Measurements from ENCODE around the gene UBAC2. TPM values are rescaled to one million over a fixed set of nuclear protein-coding genes. Genes with fewer than 3 reads are reported as not detected.
A peak's percentile ranks its signal among the peaks of the same experiment; 100 is the strongest.

UBAC2 gene
- polyA plus RNA-seq, 3 donors, result 59.6 to 113 (median 96.7) TPM

DNA sequence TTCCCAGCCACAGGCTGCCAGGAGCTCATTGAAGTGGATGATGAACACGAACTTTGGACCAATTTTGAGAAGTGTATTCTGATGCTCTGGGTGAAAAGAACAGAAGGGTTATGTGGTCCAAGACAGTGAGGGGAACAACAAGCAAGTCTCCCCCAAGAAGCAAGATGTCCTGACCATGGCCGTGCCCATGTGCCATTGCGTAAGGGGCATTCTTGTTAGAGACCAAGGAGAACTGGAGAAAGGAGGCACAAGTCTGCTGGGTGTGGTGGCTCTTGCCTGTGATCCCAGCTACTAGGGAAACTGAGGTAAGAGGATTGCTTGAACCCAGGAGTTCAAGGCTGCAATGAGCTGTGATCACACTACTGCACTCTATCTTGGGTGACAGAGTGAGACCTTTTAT is 27.0 kb upstream of the UBAC2 start:
- 64% methylated on average over 3 of the region's 3 CpGs for WGBS (ENCODE audit: insufficient coverage)
- Mint-ChIP-seq H3K27ac (no peak overlapping the region), H3K4me3 (peak overlapping the region in 1 of 2 donors; percentile 80), H3K9me3 (peaks cover 0 to 14% (median 9%) of the 10 kb centered on the region in 7 donors), H3K27me3 (ENCODE audit: low read depth in 3 of 3) (peaks cover 72 to 78% (median 77%) of the 10 kb centered on the region in 3 donors), H3K4me1 (peaks cover 28% of the 10 kb centered on the region), H3K36me3 (peaks cover 0 to 5% of the 10 kb centered on the region in 2 donors)
- no peak for DNase-seq
- Histone ChIP-seq H3K9ac (ENCODE audit: insufficient read depth, low read length, poor library complexity, severe bottlenecking) (no peak overlapping the region), H3K4me3 (replicated peaks in 1 of 3; ENCODE audit: low read depth in 2 of 3, low read length in 3 of 3) (no peak overlapping the region), H3K27me3 (ENCODE audit: control insufficient read depth in 2 of 2, insufficient read depth in 2 of 2, low read length in 2 of 2) (peaks cover 38 to 55% of the 10 kb centered on the region in 2 donors), H3K27ac (ENCODE audit: low read depth in 1 of 2, low read length in 2 of 2) (no peak overlapping the region), H3K4me2 (replicated peaks; ENCODE audit: extremely low read depth, low read length, poor library complexity, severe bottlenecking) (no peak overlapping the region), H3K9me3 (replicated peaks in 1 of 2; ENCODE audit: control insufficient read depth in 1 of 2, insufficient read depth in 1 of 2, low read length in 2 of 2) (peaks cover 3 to 10% of the 10 kb centered on the region in 2 donors), H3K4me1 (ENCODE audit: control insufficient read depth in 1 of 2, insufficient read depth in 2 of 2, low read length in 2 of 2) (peaks cover 19 to 21% of the 10 kb centered on the region in 2 donors), H2AFZ (ENCODE audit: insufficient read depth, low read depth, low read length, poor library complexity, severe bottlenecking) (no peak overlapping the region), H4K20me1 (ENCODE audit: insufficient read depth, low read length) (no peaks in the 10 kb centered on the region), H3K79me2 (ENCODE audit: insufficient read depth, low read length) (no peaks in the 10 kb centered on the region), H3K36me3 (replicated peaks in 1 of 2; ENCODE audit: control insufficient read depth in 1 of 2, insufficient read depth in 2 of 2, low read length in 2 of 2) (no peaks in the 10 kb centered on the region)
- TF ChIP-seq, protein P1, sequence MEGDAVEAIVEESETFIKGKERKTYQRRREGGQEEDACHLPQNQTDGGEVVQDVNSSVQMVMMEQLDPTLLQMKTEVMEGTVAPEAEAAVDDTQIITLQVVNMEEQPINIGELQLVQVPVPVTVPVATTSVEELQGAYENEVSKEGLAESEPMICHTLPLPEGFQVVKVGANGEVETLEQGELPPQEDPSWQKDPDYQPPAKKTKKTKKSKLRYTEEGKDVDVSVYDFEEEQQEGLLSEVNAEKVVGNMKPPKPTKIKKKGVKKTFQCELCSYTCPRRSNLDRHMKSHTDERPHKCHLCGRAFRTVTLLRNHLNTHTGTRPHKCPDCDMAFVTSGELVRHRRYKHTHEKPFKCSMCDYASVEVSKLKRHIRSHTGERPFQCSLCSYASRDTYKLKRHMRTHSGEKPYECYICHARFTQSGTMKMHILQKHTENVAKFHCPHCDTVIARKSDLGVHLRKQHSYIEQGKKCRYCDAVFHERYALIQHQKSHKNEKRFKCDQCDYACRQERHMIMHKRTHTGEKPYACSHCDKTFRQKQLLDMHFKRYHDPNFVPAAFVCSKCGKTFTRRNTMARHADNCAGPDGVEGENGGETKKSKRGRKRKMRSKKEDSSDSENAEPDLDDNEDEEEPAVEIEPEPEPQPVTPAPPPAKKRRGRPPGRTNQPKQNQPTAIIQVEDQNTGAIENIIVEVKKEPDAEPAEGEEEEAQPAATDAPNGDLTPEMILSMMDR (IDR thresholded peaks at IDR 0.05), result no peak
- intact Hi-C loops (cut with micrococcal nuclease), result loop anchor here in 1 of 2 donors (10.0 kb wide), 1 partner anchor 251 kb away; no protein-coding TSS in a partner anchor

DNA sequence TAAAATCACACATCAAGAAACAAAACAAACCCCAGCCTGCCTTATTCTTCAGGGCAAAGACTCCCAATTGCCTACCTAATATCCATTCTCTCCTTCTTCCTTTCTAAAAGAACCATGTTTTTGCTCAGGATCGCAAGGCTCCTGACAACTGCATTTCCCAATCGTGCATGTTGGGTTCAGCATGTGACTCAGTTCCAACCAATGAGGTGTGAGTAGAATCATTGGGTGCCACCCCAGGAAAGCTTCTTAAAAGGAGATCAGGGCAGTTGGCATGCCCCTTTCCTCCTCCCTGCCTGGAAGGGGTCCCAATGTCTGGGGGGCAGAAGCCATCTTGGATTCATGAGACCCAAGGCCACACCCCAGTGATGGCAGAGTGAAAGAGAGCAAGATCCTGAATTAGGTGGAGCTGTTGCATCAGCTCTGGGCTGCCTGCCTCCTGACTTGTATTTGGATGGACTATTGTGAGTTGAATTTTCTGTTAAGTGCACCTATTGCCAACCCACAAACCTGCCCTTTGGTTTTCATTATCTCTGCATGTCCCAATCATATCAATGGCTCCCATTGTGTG is 26.0 kb upstream of the UBAC2 start:
- peaks cover 38% of the 10 kb centered on the region for H3K4me1 Mint-ChIP-seq
- no peak overlapping the region for H3K27ac Mint-ChIP-seq
- H3K36me3 ChIP-seq (replicated peaks in 1 of 2; ENCODE audit: control insufficient read depth in 1 of 2, insufficient read depth in 2 of 2, low read length in 2 of 2), result no peaks in the 10 kb centered on the region
- no peak overlapping the region for H3K27ac ChIP-seq (ENCODE audit: low read depth in 1 of 2, low read length in 2 of 2)
- DNase-seq, result peak in 2 of 3 donors; percentile 32 to 35
- intact Hi-C loops (cut with micrococcal nuclease), result loop anchor here (5.0 to 10.0 kb wide), 2 partner anchors 250 to 263 kb away; no protein-coding TSS in a partner anchor
- peaks cover 62 to 68% (median 67%) of the 10 kb centered on the region in 3 donors for H3K27me3 Mint-ChIP-seq (ENCODE audit: low read depth in 3 of 3)
- no peaks in the 10 kb centered on the region for H4K20me1 ChIP-seq (ENCODE audit: insufficient read depth, low read length)
- H3K4me3 ChIP-seq (replicated peaks in 1 of 3; ENCODE audit: low read depth in 2 of 3, low read length in 3 of 3), result no peak overlapping the region
- H3K4me3 Mint-ChIP-seq, result peak overlapping the region in 1 of 2 donors; percentile 76
- H3K9ac ChIP-seq (ENCODE audit: insufficient read depth, low read length, poor library complexity, severe bottlenecking), result no peak overlapping the region
- no peak overlapping the region for H2AFZ ChIP-seq (ENCODE audit: insufficient read depth, low read depth, low read length, poor library complexity, severe bottlenecking)
- H3K4me2 ChIP-seq (replicated peaks; ENCODE audit: extremely low read depth, low read length, poor library complexity, severe bottlenecking), result peak overlapping the region; percentile 6
- peaks cover 29 to 31% of the 10 kb centered on the region in 2 donors for H3K4me1 ChIP-seq (ENCODE audit: control insufficient read depth in 1 of 2, insufficient read depth in 2 of 2, low read length in 2 of 2)
- peaks cover 3 to 10% of the 10 kb centered on the region in 2 donors for H3K9me3 ChIP-seq (replicated peaks in 1 of 2; ENCODE audit: control insufficient read depth in 1 of 2, insufficient read depth in 1 of 2, low read length in 2 of 2)
- peaks cover 36 to 51% of the 10 kb centered on the region in 2 donors for H3K27me3 ChIP-seq (ENCODE audit: control insufficient read depth in 2 of 2, insufficient read depth in 2 of 2, low read length in 2 of 2)
- H3K9me3 Mint-ChIP-seq, result peaks cover 0 to 14% (median 7%) of the 10 kb centered on the region in 7 donors
- peaks cover 0 to 3% of the 10 kb centered on the region in 2 donors for H3K36me3 Mint-ChIP-seq
- peaks cover 2% of the 10 kb centered on the region for H3K79me2 ChIP-seq (ENCODE audit: insufficient read depth, low read length)
- WGBS (ENCODE audit: insufficient coverage), result no CpG with 5 or more reads among the region's 2 CpGs
- TF ChIP-seq, protein P1 (IDR thresholded peaks at IDR 0.05), result no peak

Measured in CD14-positive monocyte (primary cell).